GM19025 (cell line): Measurements from ENCODE around the gene GPR22.

ENCODE experiments used
- ATAC-seq: cut with Tn5 transposase; IDR thresholded peaks from one replicate; pipeline ENCODE4 v1.9.1; 2021; ENCODE audit warnings: mild to moderate bottlenecking, low read depth, moderate library complexity; ENCODE audit not compliant: unreplicated experiment

The GPR22 gene

DNA sequence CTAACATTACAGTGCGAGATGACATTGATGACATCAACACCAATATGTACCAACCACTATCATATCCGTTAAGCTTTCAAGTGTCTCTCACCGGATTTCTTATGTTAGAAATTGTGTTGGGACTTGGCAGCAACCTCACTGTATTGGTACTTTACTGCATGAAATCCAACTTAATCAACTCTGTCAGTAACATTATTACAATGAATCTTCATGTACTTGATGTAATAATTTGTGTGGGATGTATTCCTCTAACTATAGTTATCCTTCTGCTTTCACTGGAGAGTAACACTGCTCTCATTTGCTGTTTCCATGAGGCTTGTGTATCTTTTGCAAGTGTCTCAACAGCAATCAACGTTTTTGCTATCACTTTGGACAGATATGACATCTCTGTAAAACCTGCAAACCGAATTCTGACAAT lies 4.3 kb downstream of the GPR22 start:
- ATAC-seq: no peak

DNA sequence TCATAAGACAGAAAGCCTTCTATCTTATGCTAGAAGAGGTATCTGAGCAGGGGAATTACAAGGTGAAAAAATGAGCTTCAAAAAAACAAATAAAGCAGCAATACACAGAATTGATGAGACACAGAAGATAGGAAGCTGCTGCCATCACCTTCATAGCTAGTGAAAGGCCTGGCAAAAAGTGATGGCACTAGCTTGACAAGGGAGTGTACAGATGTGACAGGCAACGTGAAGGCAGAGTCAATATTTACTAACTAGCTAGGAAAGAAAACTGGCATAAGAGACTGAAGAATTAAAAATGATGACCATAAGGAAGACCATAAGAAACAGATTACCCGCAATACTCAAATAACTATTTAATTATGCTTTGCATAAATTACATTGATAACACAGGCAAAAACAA lies 9.4 kb downstream of the GPR22 start:
- ATAC-seq: no peak

DNA sequence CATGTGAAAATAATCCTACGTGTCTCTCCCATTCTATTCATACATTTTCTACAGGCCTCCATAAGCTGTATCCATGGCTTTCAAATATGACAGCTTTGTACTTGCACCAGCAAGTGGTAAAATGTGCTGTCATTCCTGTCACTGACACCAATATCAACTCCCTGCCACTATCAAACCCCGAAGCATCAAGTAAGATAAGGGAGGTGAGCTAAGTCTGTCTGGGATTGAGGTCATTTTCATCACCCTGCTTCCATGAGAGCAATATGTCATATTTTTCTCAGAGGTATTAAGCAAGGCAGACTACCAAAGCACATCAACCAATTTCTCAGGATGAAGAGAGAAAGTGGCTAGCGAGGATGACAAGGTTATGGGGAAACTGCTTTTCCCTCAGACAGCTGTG lies 11.1 kb downstream of the GPR22 start:
- no peak for ATAC-seq

DNA sequence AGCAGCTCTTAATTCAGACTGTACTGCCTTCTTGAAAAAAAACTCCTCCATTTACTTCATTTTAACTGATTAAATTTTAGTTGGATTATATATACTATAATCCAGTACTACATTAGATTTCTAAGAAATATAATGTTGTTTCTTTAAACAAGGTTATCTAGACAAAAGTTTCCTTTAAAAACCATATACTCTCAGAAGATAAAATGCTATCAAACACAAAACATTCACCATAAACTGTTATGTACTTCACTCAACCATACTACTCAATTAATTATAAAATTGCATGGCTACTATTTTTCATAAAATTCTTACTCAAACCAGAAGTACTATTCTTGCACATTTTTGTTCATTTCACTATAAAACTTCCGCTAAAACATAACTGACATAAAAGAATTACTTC lies 12.7 kb downstream of the GPR22 start:
- ATAC-seq: no peak

DNA sequence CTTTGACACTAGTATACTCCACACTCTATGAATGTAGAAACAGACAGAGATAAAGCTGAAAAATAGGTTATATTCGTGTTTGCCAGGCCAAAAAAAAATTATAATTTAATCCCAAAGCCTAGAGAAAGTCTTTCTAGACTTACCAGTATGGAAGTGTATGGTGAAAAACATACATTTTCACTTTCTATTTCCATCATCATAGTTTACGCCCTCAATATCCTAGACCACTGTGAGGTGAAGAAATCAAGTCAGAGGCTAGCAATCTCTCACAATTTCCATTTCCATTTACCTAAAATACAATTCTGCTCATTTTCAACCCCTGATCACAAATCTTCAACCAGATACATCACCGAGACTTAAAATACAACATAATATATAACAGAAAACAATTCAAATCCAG lies 16.2 kb downstream of the GPR22 start:
- no peak for ATAC-seq

DNA sequence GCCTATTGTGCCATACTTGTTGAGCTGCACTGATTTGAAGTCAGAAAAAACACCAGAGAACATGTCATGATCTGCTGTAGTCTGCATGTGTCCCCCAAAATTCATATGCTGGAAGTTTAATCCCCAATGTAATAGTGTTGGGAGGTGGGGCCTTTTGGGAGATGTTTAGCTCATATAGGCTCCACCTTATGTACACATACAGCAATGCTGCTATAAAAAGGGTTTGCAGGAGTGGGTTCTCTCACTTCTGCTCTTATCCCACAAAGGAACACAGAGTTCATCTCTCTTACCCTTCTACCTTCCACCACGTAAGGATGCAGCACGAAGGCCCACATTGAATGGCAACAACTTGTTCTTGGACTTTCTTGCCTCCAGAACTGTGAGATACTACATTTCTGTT lies 23.0 kb downstream of the GPR22 start:
- no peak for ATAC-seq

DNA sequence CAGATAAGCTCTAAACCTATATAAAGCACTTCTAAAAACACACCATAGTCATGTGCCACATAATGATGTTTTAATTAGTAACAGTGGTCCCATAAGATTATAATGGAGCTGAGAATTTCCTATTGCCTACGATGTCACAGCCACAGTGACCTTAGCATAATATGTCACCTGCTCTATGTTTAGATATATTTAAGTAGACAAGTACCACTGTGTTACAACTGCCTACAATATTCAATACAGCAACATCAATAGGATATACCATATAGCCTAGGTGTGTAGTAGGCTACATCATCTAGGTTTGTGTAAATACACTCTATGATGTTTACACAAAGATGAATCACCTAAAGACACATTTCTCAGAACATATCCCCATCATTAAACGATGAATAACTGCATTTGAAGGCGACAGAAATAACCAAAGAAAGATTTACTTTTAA lies 24.5 kb downstream of the GPR22 start:
- ATAC-seq: no peak

DNA sequence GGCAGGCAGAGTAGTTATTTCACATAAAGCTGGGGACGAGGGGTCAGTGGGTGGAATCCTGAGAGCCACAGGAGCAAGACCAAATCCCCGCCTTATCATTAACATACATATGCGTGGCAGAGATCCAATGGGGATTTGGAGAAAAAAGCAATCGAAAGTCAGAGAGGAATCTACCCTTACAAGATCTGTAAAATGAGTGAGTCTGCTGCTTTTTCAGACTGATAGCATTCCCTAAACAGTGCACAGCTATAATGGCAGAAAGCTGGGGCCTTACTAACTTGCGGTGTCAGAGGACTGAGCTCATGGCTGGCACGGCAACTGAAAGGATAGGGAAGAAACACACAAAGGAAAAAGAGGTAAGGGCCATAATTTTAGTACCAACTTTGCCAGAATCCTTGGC lies 25.0 kb downstream of the GPR22 start:
- no peak for ATAC-seq

DNA sequence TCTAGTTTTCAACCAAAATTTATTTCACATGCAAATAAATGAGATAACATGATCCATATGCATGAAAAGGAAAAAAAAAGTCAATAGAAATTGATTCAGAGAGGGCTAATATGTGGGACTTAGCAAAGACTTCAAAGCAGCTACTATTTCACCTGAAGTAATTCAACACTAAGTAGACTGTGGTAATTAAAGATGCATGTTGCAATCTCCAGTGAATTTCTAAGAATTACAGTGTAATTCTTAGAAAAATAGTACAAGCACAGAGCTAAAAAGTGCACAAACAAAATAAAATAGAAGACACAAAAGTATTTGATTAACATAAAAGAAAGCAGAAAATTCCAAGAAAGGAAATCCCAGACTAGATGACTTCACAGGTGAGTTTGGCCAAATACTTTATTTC lies 25.7 kb downstream of the GPR22 start:
- ATAC-seq: no peak

DNA sequence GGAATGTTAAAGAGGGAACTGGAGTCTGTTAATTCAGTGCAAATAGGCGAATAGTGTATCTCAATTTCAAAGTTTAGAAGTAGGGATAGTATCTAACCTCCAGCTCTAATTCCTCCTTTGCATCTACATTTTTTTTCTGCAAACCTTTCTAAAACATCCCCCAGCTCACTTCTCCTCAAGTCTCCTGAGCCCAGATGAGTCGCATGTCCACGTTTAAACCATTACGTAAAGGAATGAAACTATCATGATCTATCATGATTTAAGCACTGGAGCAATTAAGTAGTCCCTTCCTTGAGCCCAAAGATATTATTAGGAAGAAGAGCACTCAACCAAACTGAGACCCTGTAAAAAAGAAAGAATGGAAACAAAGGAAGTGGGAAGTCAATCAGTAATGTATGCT lies 29.9 kb downstream of the GPR22 start:
- no peak for ATAC-seq

DNA sequence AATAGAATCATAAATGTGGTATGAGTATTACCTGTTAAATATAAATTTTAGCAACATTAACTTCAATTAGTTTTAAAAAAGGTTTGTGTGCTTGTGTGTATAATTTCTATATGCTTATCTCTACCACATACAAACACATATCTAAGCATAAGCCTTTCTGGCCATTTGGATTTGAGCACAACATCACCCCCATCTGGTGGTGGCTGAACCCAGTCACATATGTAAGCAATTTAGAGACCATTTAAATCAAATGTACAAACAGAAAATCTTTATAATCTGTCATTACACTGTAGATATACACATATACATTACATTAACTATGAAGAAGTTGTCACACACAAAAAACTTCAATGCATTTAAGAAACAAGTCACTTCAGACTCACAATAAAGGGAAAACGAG lies 31.7 kb downstream of the GPR22 start:
- ATAC-seq: no peak

DNA sequence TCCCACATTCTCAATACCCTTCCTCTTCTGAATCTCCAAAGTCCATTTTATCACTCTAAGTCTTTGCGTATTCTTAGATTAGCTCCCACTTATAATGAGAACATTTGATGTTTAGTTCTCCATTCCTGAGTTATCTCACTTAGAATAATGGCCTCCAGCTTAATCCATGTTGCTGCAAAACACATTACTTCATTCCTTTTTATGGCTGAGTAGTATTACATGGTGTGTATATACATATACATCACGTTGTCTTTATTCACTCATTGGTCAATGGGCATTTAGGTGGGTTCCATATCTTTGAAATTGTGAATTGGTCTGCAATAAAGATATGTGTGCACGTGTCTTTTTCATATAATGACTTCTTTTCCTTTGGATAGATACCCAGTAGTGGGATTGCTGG lies 32.3 kb downstream of the GPR22 start:
- ATAC-seq: no peak

DNA sequence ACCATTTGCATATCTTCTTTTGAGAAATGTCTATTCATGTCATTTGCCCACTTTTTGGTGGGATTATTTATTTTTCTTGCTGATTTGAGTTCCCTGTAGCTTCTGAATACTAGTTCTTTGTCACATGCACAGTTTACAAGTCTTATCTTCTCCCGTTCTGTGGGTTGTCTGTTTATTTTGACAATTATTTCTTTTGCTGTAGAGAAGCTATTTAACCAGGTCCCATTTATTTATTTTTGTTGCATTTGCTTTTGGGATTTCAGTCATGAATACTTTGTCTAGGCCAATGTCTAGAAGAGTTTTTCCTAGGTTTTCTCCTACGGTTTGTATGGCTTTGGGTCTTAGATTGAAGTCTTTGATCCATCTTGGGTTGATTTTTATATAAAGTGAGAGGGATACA lies 32.9 kb downstream of the GPR22 start:
- ATAC-seq: no peak

DNA sequence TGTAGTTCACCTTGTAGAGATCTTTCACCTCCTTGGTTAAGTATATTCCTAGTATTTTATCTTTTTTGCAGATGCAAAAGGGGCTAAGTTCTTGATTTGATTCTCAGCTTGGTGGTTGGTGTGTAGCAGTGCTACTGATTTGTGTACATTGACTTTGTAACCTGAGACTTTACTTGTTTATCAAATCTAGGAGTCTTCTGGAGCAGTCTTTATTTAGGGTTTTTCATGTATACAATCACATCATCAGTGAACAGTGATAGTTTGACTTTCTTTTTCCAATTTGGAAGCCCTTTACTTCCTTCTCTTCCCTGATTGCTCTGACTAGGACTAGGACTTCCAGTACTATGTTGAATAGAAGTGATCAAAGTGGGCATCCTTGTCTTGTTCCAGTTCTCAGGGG lies 33.8 kb downstream of the GPR22 start:
- ATAC-seq: no peak

DNA sequence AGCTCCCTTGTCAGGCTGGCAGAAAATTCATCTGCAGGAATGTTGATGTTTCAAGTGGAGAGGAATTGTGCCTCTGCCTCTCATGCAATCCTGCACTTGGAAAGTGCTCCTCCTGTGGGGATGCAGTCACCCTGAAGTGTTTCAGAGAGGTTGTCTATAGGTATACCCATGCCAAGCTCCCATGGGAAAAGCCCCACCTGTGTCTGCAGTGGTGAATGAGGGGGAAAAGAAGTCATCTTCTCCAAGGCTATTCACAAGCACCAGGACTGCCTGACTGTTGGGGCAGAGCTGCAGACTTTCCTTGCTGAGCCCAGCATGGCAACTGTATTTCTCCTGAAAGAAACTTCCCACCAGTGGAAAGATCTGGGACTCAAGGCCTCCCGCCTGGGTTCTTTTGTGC lies 35.5 kb downstream of the GPR22 start:
- no peak for ATAC-seq

DNA sequence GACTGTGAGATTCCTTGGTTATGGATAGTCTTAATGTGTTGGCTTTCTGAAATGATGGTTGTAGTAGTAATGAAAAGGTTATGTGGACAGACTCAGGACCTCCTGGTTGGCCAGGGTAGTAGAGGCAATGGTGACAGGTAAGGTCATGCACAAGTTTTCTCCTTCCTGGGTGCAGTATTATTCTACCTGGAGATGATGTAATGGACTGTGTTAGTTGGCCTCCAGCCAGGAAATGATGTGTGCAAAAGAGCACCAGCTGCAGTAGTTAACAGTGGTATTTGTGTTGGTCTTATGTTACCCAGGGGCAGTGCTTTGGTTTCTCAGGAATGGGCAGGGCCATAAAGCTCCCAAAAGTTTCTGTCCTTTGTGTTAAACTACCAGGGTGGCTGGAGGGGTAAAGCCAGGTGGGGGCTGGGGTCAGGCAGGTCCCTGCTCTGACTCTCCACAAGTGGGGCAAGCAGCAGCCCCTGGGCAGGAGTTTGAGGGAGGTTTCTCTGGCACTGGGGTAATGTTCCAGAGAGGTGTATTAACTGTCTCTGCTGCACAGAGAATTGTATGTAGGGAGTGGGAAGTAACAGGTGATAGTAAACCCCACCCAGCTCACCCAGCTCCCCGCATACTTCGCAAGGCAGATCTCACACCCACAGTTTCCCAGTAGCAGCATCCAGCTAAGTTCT lies 36.3 kb downstream of the GPR22 start:
- ATAC-seq: no peak

DNA sequence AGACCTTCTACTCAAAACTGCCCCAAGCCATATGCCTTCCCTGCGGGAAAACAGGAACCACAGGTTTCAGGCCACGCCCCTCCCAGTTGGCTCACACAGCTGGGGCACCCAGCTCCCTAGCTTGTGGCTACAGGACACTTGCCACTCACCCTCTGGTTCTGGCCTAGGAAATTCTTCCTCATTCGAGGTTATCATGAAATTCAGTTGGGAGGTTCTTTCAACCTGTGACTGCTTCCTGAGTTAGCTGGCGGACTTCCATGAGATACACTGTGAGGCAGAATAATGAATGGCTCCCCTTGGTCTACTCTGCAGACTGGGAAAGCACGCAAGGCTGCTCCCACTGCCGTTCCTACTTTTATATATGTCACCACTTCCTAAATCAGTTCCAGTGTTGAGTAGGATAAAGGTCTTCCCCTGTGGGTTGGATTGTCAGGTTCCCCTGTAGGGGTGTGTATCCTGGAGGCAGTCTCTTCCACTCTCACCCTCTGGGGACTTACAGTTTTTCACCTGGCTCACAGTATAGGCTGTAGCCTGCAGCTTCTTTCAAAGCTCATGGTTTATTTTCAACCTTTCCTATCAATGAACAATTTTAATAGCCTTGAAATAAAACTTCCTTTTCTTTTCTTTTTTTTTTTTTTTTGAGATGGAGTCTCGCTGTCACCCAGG lies 37.0 kb downstream of the GPR22 start:
- ATAC-seq: no peak
